Vagina (tissue), 2 donors: ENCODE data around the gene THADA. TPM values are rescaled to one million over a fixed set of nuclear protein-coding genes. Genes with fewer than 3 reads are reported as not detected.
"Not testable (repeated sequence)": the region's sequence is repeated elsewhere in the genome, so short reads cannot be mapped to it uniquely, and the experiment has no call there.

Experiments used
- DNase-seq, 2 donors: peaks; one replicate each; pipeline ENCODE4 v3.0.0-alpha.2; 2017; ENCODE audit errors: extremely low spot score in 2 of 2
- H3K27ac ChIP-seq: fragments of 200-600 bp; sonication (generic); one replicate; pipeline ENCODE4 v1.5.1; 2019
- H3K27me3 ChIP-seq: fragments of 200-600 bp; sonication (generic); one replicate; pipeline ENCODE4 v1.5.1; 2019
- H3K36me3 ChIP-seq, 2 donors: fragments of 200-600 bp; sonication (generic); one replicate each; pipeline ENCODE4 v1.5.1; 2017 to 2019
- H3K4me1 ChIP-seq: fragments of 200-600 bp; sonication (generic); one replicate; pipeline ENCODE4 v1.5.1; 2019
- H3K4me3 ChIP-seq, 2 donors: fragments of 200-600 bp; sonication (generic); 1 replicate in 1 of 2; 2 replicates in 1 of 2; pipeline ENCODE4 v1.5.1; 2016 to 2019
- H3K9me3 ChIP-seq: fragments of 200-600 bp; sonication (generic); one replicate; pipeline ENCODE4 v1.5.1; 2019
- CTCF ChIP-seq, 3 experiments: fragments of 450-650 bp in 2 of 3; fragments of 200-600 bp in 1 of 3; sonication (generic) in 1 of 3; IDR thresholded peaks; one replicate each; pipeline ENCODE4 v1.5.1; 2017 to 2019; ENCODE audit warnings: antibody characterized with exemption in 3 of 3, mild to moderate bottlenecking in 2 of 3, moderate library complexity in 2 of 3
- POLR2A ChIP-seq, 2 donors: fragments of 450-650 bp; IDR thresholded peaks; one replicate each; pipeline ENCODE4 v1.6.1; 2017; ENCODE audit warnings: antibody characterized with exemption in 2 of 2, mild to moderate bottlenecking in 2 of 2, moderate library complexity in 2 of 2
- POLR2AphosphoS5 ChIP-seq, 2 donors: sonication (generic); formaldehyde crosslinking; IDR thresholded peaks; one replicate each; pipeline ENCODE4 v1.9.0; 2017; ENCODE audit warnings: antibody characterized with exemption in 2 of 2, mild to moderate bottlenecking in 2 of 2, low read depth in 1 of 2; ENCODE audit not compliant: insufficient read depth in 1 of 2
- intact Hi-C: fragments of 100-400 bp; cut with DNase I; formaldehyde crosslinking; loops from one replicate; pipeline ENCODE4 v1.15.1; 2023
- total RNA-seq: library from RNA; depleted of rRNA; stranded (reverse); fragments of >200 nt; gene quantifications from one replicate; pipeline ENCODE4 v1.2.3, GENCODE V29; 2016

Gene THADA
- total RNA-seq, 1 donor from 2014 or later = 32.2 TPM

DNA sequence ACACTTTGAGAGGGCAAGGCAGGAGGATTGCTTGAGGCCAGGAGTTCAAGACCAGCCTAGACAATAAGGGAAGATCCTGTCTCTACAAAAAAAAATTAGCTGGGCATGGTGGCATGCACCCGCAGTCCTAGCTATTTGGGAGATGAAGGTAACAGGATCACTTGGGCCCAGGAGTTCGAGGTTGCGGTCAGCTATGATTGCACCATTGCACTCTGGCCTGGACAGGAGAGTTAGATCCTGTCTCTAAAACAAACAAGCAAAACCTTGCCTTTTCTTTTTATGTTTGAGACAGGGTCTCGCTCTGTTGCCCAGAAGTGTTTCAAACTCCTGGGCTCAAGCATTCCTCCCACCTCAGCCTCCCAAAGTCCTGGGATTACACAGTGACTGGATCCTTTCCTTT is 14.5 kb upstream of the THADA start:
- intact Hi-C loops = no loop called here
- DNase-seq = no peak
- no peaks in the 10 kb centered on the region for H3K36me3 ChIP-seq
- no peak overlapping the region for H3K27ac ChIP-seq
- H3K9me3 ChIP-seq = no peaks in the 10 kb centered on the region
- no peak overlapping the region for H3K4me3 ChIP-seq
- TF ChIP-seq POLR2AphosphoS5 (IDR thresholded peaks at IDR 0.05; ENCODE audit: insufficient read depth in 1 of 2, low read depth in 1 of 2) (no peak), CTCF (IDR thresholded peaks at IDR 0.05) (no peak)
- no peaks in the 10 kb centered on the region for H3K4me1 ChIP-seq
- no peaks in the 10 kb centered on the region for H3K27me3 ChIP-seq

DNA sequence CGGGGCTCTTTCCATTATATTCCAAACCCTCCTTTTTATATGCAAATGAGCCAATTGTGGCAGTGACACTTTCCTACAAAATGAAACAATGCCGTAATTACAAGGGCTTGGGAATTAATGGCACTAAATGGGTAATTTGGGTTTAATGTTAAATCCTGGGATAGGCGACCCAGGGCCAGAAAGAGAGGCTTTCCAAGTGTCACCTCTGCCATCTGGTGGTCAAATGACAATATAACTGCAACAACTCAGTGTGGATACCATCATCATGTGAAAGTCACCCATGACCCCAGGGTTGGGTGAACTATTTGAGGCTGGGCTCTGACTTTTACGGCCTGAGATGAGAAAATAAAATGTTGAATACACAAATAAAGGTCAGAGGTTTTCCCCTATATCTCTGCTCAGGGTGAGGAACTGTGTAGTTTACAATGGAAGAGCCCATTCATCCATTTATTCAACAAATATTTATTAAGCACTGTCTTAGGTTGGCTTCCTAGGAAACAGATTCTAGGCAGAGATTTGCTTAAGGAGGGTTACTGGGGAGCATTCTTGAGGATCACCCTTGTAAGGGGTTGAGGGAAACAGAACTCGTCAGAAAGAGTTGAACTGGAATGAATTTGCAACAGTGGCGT is 13.6 kb upstream of the THADA start:
- peak; percentile 33 to 59 (median 49) for TF ChIP-seq CTCF (IDR thresholded peaks at IDR 0.05)
- no peak for TF ChIP-seq POLR2AphosphoS5 (IDR thresholded peaks at IDR 0.05; ENCODE audit: insufficient read depth in 1 of 2, low read depth in 1 of 2)
- intact Hi-C loops = no loop called here
- Histone ChIP-seq H3K27ac (no peak overlapping the region), H3K27me3 (no peaks in the 10 kb centered on the region), H3K4me1 (no peaks in the 10 kb centered on the region), H3K4me3 (no peak overlapping the region), H3K9me3 (no peaks in the 10 kb centered on the region), H3K36me3 (no peaks in the 10 kb centered on the region)
- no peak for DNase-seq

DNA sequence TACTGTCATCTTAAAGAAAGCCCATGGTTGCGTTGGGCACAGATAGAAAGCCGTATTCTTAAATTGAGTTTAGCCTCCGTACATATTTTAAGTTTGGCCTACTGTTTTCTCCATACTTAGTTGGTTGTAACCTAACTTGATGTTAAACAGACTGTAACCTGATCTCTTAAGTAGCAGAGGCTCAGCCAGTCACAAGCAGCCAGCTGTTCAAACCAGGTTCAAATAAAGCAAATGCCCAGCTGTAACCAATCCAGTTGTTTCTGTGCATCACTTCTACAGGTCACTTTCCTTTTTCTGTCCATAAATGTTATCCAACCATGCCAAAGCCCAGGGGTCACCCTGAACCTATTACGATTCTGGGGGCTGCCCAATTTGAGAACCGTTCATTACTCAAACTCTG is 10.0 kb upstream of the THADA start:
- H3K4me3 ChIP-seq = no peak overlapping the region
- H3K27ac ChIP-seq = no peak overlapping the region
- no peaks in the 10 kb centered on the region for H3K36me3 ChIP-seq
- H3K4me1 ChIP-seq = no peaks in the 10 kb centered on the region
- DNase-seq = no peak
- intact Hi-C loops = no loop called here
- TF ChIP-seq POLR2A (IDR thresholded peaks at IDR 0.05) (no peak), POLR2AphosphoS5 (IDR thresholded peaks at IDR 0.05; ENCODE audit: insufficient read depth in 1 of 2, low read depth in 1 of 2) (no peak), CTCF (IDR thresholded peaks at IDR 0.05) (no peak)
- no peaks in the 10 kb centered on the region for H3K27me3 ChIP-seq
- no peaks in the 10 kb centered on the region for H3K9me3 ChIP-seq

GRCh38 chr2:43605079-43605655 is 9.3 kb upstream of the THADA start:
- TF ChIP-seq CTCF (IDR thresholded peaks at IDR 0.05) = no peak
- TF ChIP-seq POLR2A (IDR thresholded peaks at IDR 0.05) = no peak
- no peak for TF ChIP-seq POLR2AphosphoS5 (IDR thresholded peaks at IDR 0.05; ENCODE audit: insufficient read depth in 1 of 2, low read depth in 1 of 2)
- no peaks in the 10 kb centered on the region for H3K27me3 ChIP-seq
- intact Hi-C loops = no loop called here

DNA sequence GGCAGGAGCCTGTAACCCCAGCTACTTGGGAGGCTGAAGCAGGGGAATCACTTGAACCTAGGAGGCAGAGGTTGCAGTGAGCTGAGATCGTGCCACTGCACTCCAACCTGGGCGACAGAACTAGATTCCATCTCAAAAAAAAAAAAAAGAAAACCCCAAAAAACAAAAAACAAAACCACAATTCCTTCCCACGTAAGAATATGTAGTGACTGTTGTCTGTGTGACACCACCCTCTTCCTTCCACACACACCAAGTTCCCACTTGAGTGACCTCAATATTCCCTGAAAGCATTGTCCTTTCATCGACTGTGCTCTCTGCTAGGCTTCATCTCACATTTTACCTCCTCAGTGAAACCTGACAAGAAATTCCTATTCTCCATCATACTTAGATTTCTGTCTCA is 8.8 kb upstream of the THADA start:
- no peak overlapping the region for H3K4me3 ChIP-seq
- H3K27me3 ChIP-seq = no peaks in the 10 kb centered on the region
- intact Hi-C loops = no loop called here
- no peak overlapping the region for H3K27ac ChIP-seq
- H3K4me1 ChIP-seq = no peaks in the 10 kb centered on the region
- DNase-seq = no peak
- no peaks in the 10 kb centered on the region for H3K9me3 ChIP-seq
- no peak for TF ChIP-seq POLR2AphosphoS5 (IDR thresholded peaks at IDR 0.05; ENCODE audit: insufficient read depth in 1 of 2, low read depth in 1 of 2)
- TF ChIP-seq POLR2A (IDR thresholded peaks at IDR 0.05) = no peak
- no peak for TF ChIP-seq CTCF (IDR thresholded peaks at IDR 0.05)
- H3K36me3 ChIP-seq = no peaks in the 10 kb centered on the region

More at GRCh38 chr2:43605079-43605655, 9.3 kb upstream of the THADA start:
- DNase-seq = no peak
- Histone ChIP-seq H3K36me3 (no peaks in the 10 kb centered on the region), H3K4me3 (no peak overlapping the region), H3K4me1 (no peaks in the 10 kb centered on the region), H3K9me3 (no peaks in the 10 kb centered on the region), H3K27ac (no peak overlapping the region)

DNA sequence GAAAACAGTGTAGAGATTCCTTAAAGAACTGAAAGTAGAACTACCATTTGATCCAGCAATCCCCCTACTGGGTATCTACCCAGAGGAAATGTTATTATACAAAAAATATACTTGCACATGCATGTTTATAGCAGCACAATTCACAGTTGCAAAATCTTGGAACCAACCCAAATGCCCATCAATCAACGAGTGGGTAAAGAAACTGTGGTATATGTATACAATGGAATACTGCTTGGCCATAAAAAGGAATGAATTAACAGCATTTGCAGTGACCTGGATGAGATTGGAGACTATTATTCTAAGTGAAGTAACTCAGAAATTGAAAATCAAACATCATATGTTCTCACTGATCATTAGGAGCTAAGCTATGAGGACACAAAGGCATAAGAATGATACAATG is 4.8 kb upstream of the THADA start:
- H3K4me1 ChIP-seq, H3K27me3 ChIP-seq, H3K9me3 ChIP-seq, DNase-seq, intact Hi-C loops, H3K36me3 ChIP-seq, H3K4me3 ChIP-seq, H3K27ac ChIP-seq: not testable (repeated sequence)
